K562 (cell line): Measurements from ENCODE around the gene ELF5. TPM values are rescaled to one million over a fixed set of nuclear protein-coding genes. Genes with fewer than 3 reads are reported as not detected.

Experiments used
- ATAC-seq: fragments of 200-7000 bp; cut with Tn5 transposase; 3 replicates; pipeline ENCODE4 v1.9.1; 2020; ENCODE audit warnings: moderate library complexity
- BruUV-seq: library from RNA; stranded (reverse); fragments of 400-500 nt; replicated peaks from 2 replicates; lab custom pipeline; 2021; lab: Mats Ljungman, UMichigan
- CTCF ChIA-PET: fragments of 300-600 bp; formaldehyde crosslinking; extraction: SDS; loops from one replicate; lab custom pipeline; 2021; ENCODE audit warnings: low intra/inter-chr PET ratio; lab: Yijun Ruan, JAX
- POLR2A ChIA-PET: fragments of 300-600, 350-650 bp; sonication (Branson Sonifier 250); formaldehyde crosslinking; extraction: SDS; loops from one replicate; lab custom pipeline; 2021; ENCODE audit warnings: antibody characterized with exemption, inconsistent platforms; lab: Yijun Ruan, JAX
- DNase-seq, 4 experiments: peaks; one replicate each; pipeline versions ENCODE4 v3.0.0 to v3.0.0-alpha.2; 2011 to 2018; ENCODE audit warnings: low spot score in 3 of 4, mixed read lengths in 3 of 4; ENCODE audit errors: extremely low read depth in 1 of 4
- FAIRE-seq: peaks from 2 replicates; lab custom pipeline; 2011; peaks lifted over from hg19 to GRCh38; lab: Jason Lieb, UNC
- H2AFZ ChIP-seq: 2 replicates; pipeline ENCODE4 v1.6.0; 2011; ENCODE audit warnings: low read depth, low read length, control low read depth, inconsistent platforms
- H3K27ac ChIP-seq: fragments of 200-600 bp; 3 replicates; pipeline ENCODE4 v1.8.0; 2011; ENCODE audit warnings: low read depth, mild to moderate bottlenecking, control low read depth, inconsistent platforms, low read length, moderate library complexity, mixed read lengths; ENCODE audit errors: extremely low read depth
- H3K27me3 ChIP-seq, 2 experiments: fragments of 300-600 bp in 1 of 2; 2 replicates in 1 of 2; 3 replicates in 1 of 2; pipeline versions ENCODE4 v1.6.0 to v1.8.0; 2011; ENCODE audit warnings: inconsistent platforms in 2 of 2, low read length in 2 of 2, mild to moderate bottlenecking in 1 of 2, mixed read lengths in 1 of 2, moderate library complexity in 1 of 2; ENCODE audit not compliant: control insufficient read depth in 2 of 2, insufficient read depth in 2 of 2
- H3K36me3 ChIP-seq: fragments of 300-600 bp; 3 replicates; pipeline ENCODE4 v1.8.0; 2011; ENCODE audit warnings: mild to moderate bottlenecking, low read length, inconsistent platforms; ENCODE audit not compliant: control insufficient read depth, insufficient read depth
- H3K4me1 ChIP-seq, 2 experiments: fragments of 200-600 bp in 1 of 2; replicated peaks in 1 of 2; 2 replicates in 1 of 2; 3 replicates in 1 of 2; pipeline versions ENCODE4 v1.5.1 to v1.8.0; 2011; ENCODE audit warnings: inconsistent platforms in 2 of 2, low read length in 2 of 2, mild to moderate bottlenecking in 1 of 2, mixed read lengths in 1 of 2, moderate library complexity in 1 of 2; ENCODE audit not compliant: control insufficient read depth in 2 of 2, insufficient read depth in 2 of 2
- H3K4me2 ChIP-seq: 2 replicates; pipeline ENCODE4 v1.6.1; 2011; ENCODE audit warnings: low read length, control low read depth, inconsistent platforms, mixed read lengths; ENCODE audit not compliant: insufficient read depth
- H3K4me3 ChIP-seq: fragments of 200-600 bp; sonication (generic), shearing (Covaris generic); 2 replicates; pipeline ENCODE4 v1.5.1; 2016; ENCODE audit warnings: control low read depth, inconsistent platforms
- H3K79me2 ChIP-seq: fragments of 200-600 bp; 3 replicates; pipeline ENCODE4 v1.8.0; 2011; ENCODE audit warnings: low read length, inconsistent platforms; ENCODE audit not compliant: control insufficient read depth, insufficient read depth
- H3K9ac ChIP-seq, 2 experiments: 2 replicates each; pipeline versions ENCODE4 v1.6.0 to v1.6.1; 2011; ENCODE audit warnings: low read depth in 2 of 2, low read length in 2 of 2, control low read depth in 1 of 2, inconsistent platforms in 1 of 2, mild to moderate bottlenecking in 1 of 2, mixed read lengths in 1 of 2; ENCODE audit not compliant: insufficient read depth in 1 of 2
- H3K9me1 ChIP-seq: one replicate; pipeline ENCODE4 v1.6.0; 2011; ENCODE audit warnings: inconsistent platforms, mild to moderate bottlenecking, low read length, moderate library complexity; ENCODE audit not compliant: control insufficient read depth, insufficient read depth
- H3K9me3 ChIP-seq: replicated peaks from 2 replicates; pipeline ENCODE4 v1.5.1; 2011; ENCODE audit warnings: low read depth, low read length, inconsistent platforms; ENCODE audit not compliant: control insufficient read depth, insufficient read depth
- H4K20me1 ChIP-seq: replicated peaks from 2 replicates; pipeline ENCODE4 v1.6.1; 2011; ENCODE audit warnings: low read length, inconsistent platforms, mixed read lengths; ENCODE audit not compliant: control insufficient read depth, insufficient read depth
- CBFA2T3 ChIP-seq: fragments of 450-650 bp; IDR thresholded peaks from 2 replicates; pipeline ENCODE4 v1.6.1; 2017
- HNRNPUL1 ChIP-seq: fragments of 200-400 bp; formaldehyde crosslinking; IDR thresholded peaks from 2 replicates; pipeline ENCODE4 v1.6.1; 2017; ENCODE audit warnings: low read length
- LEF1 ChIP-seq: fragments of 450-650 bp; IDR thresholded peaks from 2 replicates; pipeline ENCODE4 v1.6.1; 2016; ENCODE audit warnings: mild to moderate bottlenecking
- NFE2 ChIP-seq: IDR thresholded peaks from 2 replicates; pipeline ENCODE4 v1.6.1; 2014; ENCODE audit warnings: antibody characterized with exemption, low read depth
- RCOR1 ChIP-seq, 2 experiments: IDR thresholded peaks; 2 replicates each; pipeline ENCODE4 v1.6.1; 2012; ENCODE audit warnings: low read depth in 2 of 2, low read length in 2 of 2, borderline replicate concordance in 1 of 2, improper control_type of control experiment in 1 of 2
- SP1 ChIP-seq: sonication (generic); formaldehyde crosslinking; IDR thresholded peaks from 2 replicates; pipeline ENCODE4 v1.8.1; 2022; ENCODE audit warnings: mild to moderate bottlenecking, missing genetic modification reagents
- SRSF3 ChIP-seq: fragments of 200-400 bp; formaldehyde crosslinking; IDR thresholded peaks from 2 replicates; pipeline ENCODE4 v1.6.1; 2016; ENCODE audit warnings: mild to moderate bottlenecking, low read length, moderate library complexity; ENCODE audit not compliant: insufficient read depth
- TAL1 ChIP-seq: fragments of 450-650 bp; IDR thresholded peaks from 2 replicates; pipeline ENCODE4 v1.6.1; 2016; ENCODE audit warnings: mild to moderate bottlenecking
- TEAD4 ChIP-seq, 2 experiments: sonication (generic) in 1 of 2; formaldehyde crosslinking in 1 of 2; IDR thresholded peaks; 2 replicates each; pipeline versions ENCODE4 v1.6.1 to v1.8.0; 2012 to 2022; ENCODE audit warnings: borderline replicate concordance in 1 of 2, inconsistent platforms in 1 of 2, low read length in 1 of 2, mild to moderate bottlenecking in 1 of 2, missing genetic modification reagents in 1 of 2
- TSC22D4 ChIP-seq: fragments of 450-650 bp; IDR thresholded peaks from 2 replicates; pipeline ENCODE4 v1.6.1; 2016; ENCODE audit warnings: missing genetic modification characterization, missing biosample characterization, control low read depth
- WGBS: fragments of 100-300 bp; shearing (Covaris generic); methylation state at CpG from one replicate; pipeline ENCODE4 v1.1.6; 2016; ENCODE audit warnings: low coverage, mixed read lengths; ENCODE audit not compliant: insufficient coverage; ENCODE audit errors: missing lambda C conversion rate; 5-methylcytosine and 5-hydroxymethylcytosine counted together
- in situ Hi-C: fragments of 300-500 bp; cut with MboI; formaldehyde crosslinking; loops from 4 replicates; pipeline ENCODE4 v1.15.0; 2018; ENCODE audit warnings: inconsistent platforms, mixed read lengths
- intact Hi-C: fragments of 100-400 bp; cut with micrococcal nuclease; formaldehyde crosslinking; loops from 2 replicates; pipeline ENCODE4 v1.14.2; 2022
- polyA plus RNA-seq, 8 experiments: library from polyadenylated mRNA; depleted of rRNA in 4 of 8; stranded (reverse) in 5 of 8; unstranded in 3 of 8; fragments of >200 nt; fragmentation: Nextera tagmentation in 2 of 8; fragmentation: Illumina TruSeq in 1 of 8; extraction: Ambion mirVana in 2 of 8; extraction: Trizol in 1 of 8; gene quantifications; 2 replicates each; pipeline versions ENCODE4 v1.2.1 to v1.2.3, GENCODE V29; 2011 to 2014; ENCODE audit warnings: inconsistent platforms in 1 of 8, missing spikeins in 1 of 8
- total RNA-seq, 7 experiments: library from RNA; depleted of rRNA in 6 of 7; stranded (reverse); fragments of >200 nt in 6 of 7; fragmentation: Illumina TruSeq in 2 of 7; extraction: Trizol in 2 of 7; gene quantifications; 2 replicates each; pipeline versions ENCODE4 v1.2.1 to v1.2.3, GENCODE V29; 2011 to 2021; ENCODE audit warnings: low replicate concordance in 1 of 7
- TF ChIP-seq, protein P1 (sequence below): fragments of 250-450 bp; sonication (Bioruptor Pico); IDR thresholded peaks from 2 replicates; pipeline ENCODE4 v1.8.0; 2021; ENCODE audit warnings: moderate library complexity, mild to moderate bottlenecking, inconsistent platforms
- TF ChIP-seq, protein P2 (sequence below): fragments of 250-450 bp; sonication (Bioruptor Pico); IDR thresholded peaks from 2 replicates; pipeline ENCODE4 v1.8.0; 2021; ENCODE audit warnings: moderate library complexity, mild to moderate bottlenecking, inconsistent platforms

Gene ELF5
- total and polyA plus RNA-seq, 9 of the 15 experiments (the other 6 are each of a cell fraction or from before 2014, with no cell fraction given) = not detected

DNA sequence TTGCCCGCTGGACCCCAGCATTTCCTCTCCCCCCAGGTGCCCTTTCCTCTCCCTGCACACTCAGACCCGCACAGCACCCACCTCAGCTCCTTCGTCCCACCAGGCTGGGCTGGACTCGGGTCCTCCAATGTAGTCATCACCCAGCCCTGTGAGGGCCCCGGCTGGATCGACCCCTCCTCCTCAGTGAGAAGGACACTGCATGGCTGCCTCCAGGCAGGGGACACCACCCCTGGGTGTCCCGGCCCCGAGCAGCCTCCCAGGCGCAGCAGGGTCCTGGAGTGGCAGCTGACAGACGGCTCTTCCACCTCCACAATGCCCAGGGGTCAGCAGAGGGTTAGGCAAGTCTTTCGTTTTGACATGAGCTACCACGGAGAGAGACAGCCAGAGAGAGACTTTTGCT lies 11.1 kb upstream of the ELF5 start:
- H2AFZ ChIP-seq = no peak overlapping the region
- peaks cover 7 to 37% of the 10 kb centered on the region in 2 experiments for H3K27me3 ChIP-seq
- POLR2A ChIA-PET = interaction anchor here (0.9 to 1.2 kb wide), 2 partner anchors 12 to 21 kb away, joined by 3 to 4 read pairs; no protein-coding TSS in a partner anchor
- no peak overlapping the region for H3K4me2 ChIP-seq
- no peaks in the 10 kb centered on the region for H3K79me2 ChIP-seq
- intact Hi-C loops (no loop called here), in situ Hi-C loops (no loop called here)
- no peak for TF ChIP-seq HNRNPUL1
- TF ChIP-seq SRSF3 = no peak
- no peak for TF ChIP-seq LEF1
- BruUV-seq = no TSS peak
- no peak overlapping the region for H3K4me3 ChIP-seq
- CTCF ChIA-PET = no interaction called here
- FAIRE-seq = no peak
- 0 out of 4 replicates have a peak overlapping the region, but pooled peaks of 1 of the 2 experiments have one; percentile 7 for H3K9ac ChIP-seq
- WGBS = 2% methylated on average over 10 of the region's 12 CpGs
- no peaks in the 10 kb centered on the region for H3K9me1 ChIP-seq
- H3K27ac ChIP-seq = no peak overlapping the region
- no peaks in the 10 kb centered on the region for H3K9me3 ChIP-seq
- no peak for ATAC-seq
- peaks cover 0 to 4% of the 10 kb centered on the region in 2 experiments; a peak in 2 of 5 replicates for H3K4me1 ChIP-seq
- no peaks in the 10 kb centered on the region for H4K20me1 ChIP-seq
- no peak for DNase-seq
- H3K36me3 ChIP-seq = no peaks in the 10 kb centered on the region

DNA sequence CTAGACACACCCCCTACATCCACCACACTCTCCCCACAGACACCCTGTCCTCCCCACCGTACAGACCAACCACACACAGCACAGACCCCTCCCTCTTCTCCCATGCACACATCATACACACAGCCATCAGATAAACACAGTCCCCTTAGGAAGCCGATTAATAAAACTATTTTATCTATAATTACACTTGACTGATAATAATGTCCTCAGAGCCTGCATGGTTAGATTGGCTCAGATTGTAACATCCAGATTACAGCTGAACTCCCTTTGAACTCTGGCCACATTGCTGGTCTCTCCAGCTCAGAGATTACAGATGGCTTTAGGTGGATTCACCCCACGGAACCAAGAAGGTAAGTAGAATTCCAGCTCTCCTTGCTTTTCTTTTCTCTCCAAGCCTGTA lies 9.5 kb upstream of the ELF5 start:
- no peak overlapping the region for H2AFZ ChIP-seq
- TF ChIP-seq RCOR1 (IDR thresholded peaks at IDR 0.05; ENCODE audit: borderline replicate concordance in 1 of 2, low read depth in 2 of 2, low read length in 2 of 2) (0 out of 4 replicates have a peak, but pooled peaks of 1 of the 2 experiments have one; percentile 37), TAL1 (0 out of 2 replicates have a peak, but pooled peaks have one; percentile 21), TEAD4 (IDR thresholded peaks at IDR 0.05; ENCODE audit: low read length) (peak; percentile 33; the same call in 1 of the 2 replicates), TEAD4 (CRISPR knock-in tag; IDR thresholded peaks at IDR 0.05; ENCODE audit: borderline replicate concordance) (no peak), SP1 (no peak), TSC22D4 (tag) (peak; percentile 57; the same call in 1 of the 2 replicates), NFE2 (no peak), CBFA2T3 (peak; percentile 52)
- TF ChIP-seq, protein P1, sequence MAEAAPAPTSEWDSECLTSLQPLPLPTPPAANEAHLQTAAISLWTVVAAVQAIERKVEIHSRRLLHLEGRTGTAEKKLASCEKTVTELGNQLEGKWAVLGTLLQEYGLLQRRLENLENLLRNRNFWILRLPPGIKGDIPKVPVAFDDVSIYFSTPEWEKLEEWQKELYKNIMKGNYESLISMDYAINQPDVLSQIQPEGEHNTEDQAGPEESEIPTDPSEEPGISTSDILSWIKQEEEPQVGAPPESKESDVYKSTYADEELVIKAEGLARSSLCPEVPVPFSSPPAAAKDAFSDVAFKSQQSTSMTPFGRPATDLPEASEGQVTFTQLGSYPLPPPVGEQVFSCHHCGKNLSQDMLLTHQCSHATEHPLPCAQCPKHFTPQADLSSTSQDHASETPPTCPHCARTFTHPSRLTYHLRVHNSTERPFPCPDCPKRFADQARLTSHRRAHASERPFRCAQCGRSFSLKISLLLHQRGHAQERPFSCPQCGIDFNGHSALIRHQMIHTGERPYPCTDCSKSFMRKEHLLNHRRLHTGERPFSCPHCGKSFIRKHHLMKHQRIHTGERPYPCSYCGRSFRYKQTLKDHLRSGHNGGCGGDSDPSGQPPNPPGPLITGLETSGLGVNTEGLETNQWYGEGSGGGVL = no peak
- TF ChIP-seq, protein P2, sequence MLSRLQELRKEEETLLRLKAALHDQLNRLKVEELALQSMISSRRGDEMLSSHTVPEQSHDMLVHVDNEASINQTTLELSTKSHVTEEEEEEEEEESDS (CRISPR knock-in tag) = no peak
- no peaks in the 10 kb centered on the region for H3K36me3 ChIP-seq
- in situ Hi-C loops = no loop called here
- no peaks in the 10 kb centered on the region for H3K9me1 ChIP-seq
- no peak overlapping the region for H3K9ac ChIP-seq
- WGBS = 0% methylated on average over 3 of the region's 3 CpGs
- no peak; the same call in 2 of the 3 replicates for ATAC-seq
- H3K4me1 ChIP-seq = peaks cover 0 to 4% of the 10 kb centered on the region in 2 experiments; a peak in 2 of 5 replicates
- H3K27me3 ChIP-seq = peaks cover 10 to 37% of the 10 kb centered on the region in 2 experiments
- POLR2A ChIA-PET = no interaction called here
- CTCF ChIA-PET = no interaction called here
- DNase-seq = no peak
- no peaks in the 10 kb centered on the region for H3K9me3 ChIP-seq
- H3K4me2 ChIP-seq = no peak overlapping the region
- no peak for FAIRE-seq
- no peaks in the 10 kb centered on the region for H4K20me1 ChIP-seq
- no peak overlapping the region for H3K4me3 ChIP-seq
- no TSS peak for BruUV-seq
- intact Hi-C loops = no loop called here
- no peaks in the 10 kb centered on the region for H3K79me2 ChIP-seq
- no peak overlapping the region for H3K27ac ChIP-seq
